Fibroblast of lung (primary cell): ENCODE data around the gene APMAP. TPM values are rescaled to one million over a fixed set of nuclear protein-coding genes. Genes with fewer than 3 reads are reported as not detected.

Experiments used
- DNase-seq, 2 donors: peaks; one replicate each; pipeline versions ENCODE4 v3.0.0 to v3.0.0-alpha.2; 2010; ENCODE audit warnings: low read depth in 2 of 2
- H2AFZ ChIP-seq: 2 replicates; pipeline ENCODE4 v1.5.1; 2012; ENCODE audit warnings: low read length, control low read depth, inconsistent platforms
- H3K27ac ChIP-seq: 2 replicates; pipeline ENCODE4 v1.5.1; 2011; ENCODE audit warnings: low read length, control low read depth; ENCODE audit not compliant: insufficient read depth
- H3K27me3 ChIP-seq: 2 replicates; pipeline ENCODE4 v1.5.1; 2011; ENCODE audit warnings: mild to moderate bottlenecking, low read length; ENCODE audit not compliant: control insufficient read depth, insufficient read depth
- H3K36me3 ChIP-seq: 2 replicates; pipeline ENCODE4 v1.5.1; 2011; ENCODE audit warnings: low read length; ENCODE audit not compliant: control insufficient read depth, insufficient read depth
- H3K4me1 ChIP-seq: 2 replicates; pipeline ENCODE4 v1.5.1; 2011; ENCODE audit warnings: low read length; ENCODE audit not compliant: control insufficient read depth, insufficient read depth; ENCODE audit errors: extremely low read depth
- H3K4me2 ChIP-seq: 2 replicates; pipeline ENCODE4 v1.5.1; 2011; ENCODE audit warnings: low read length, control low read depth; ENCODE audit not compliant: insufficient read depth; ENCODE audit errors: extremely low read depth
- H3K4me3 ChIP-seq, 4 experiments: fragments of 200-600 bp in 1 of 4; sonication (generic) in 1 of 4; replicated peaks in 1 of 4; 2 replicates each; pipeline ENCODE4 v1.5.1; 2011 to 2016; ENCODE audit warnings: low read length in 4 of 4, low read depth in 3 of 4, mild to moderate bottlenecking in 3 of 4, control low read depth in 2 of 4, inconsistent platforms in 1 of 4, mixed read lengths in 1 of 4; ENCODE audit not compliant: insufficient read depth in 1 of 4; ENCODE audit errors: control extremely low read depth in 1 of 4
- H3K79me2 ChIP-seq: 2 replicates; pipeline ENCODE4 v1.5.1; 2012; ENCODE audit warnings: mild to moderate bottlenecking, low read length, inconsistent platforms; ENCODE audit not compliant: control insufficient read depth, insufficient read depth
- H3K9ac ChIP-seq: 2 replicates; pipeline ENCODE4 v1.5.1; 2011; ENCODE audit warnings: mild to moderate bottlenecking, low read length, control low read depth; ENCODE audit not compliant: insufficient read depth
- H3K9me3 ChIP-seq: 2 replicates; pipeline ENCODE4 v1.5.1; 2012; ENCODE audit warnings: low read depth, low read length; ENCODE audit not compliant: control insufficient read depth, insufficient read depth
- H4K20me1 ChIP-seq: 2 replicates; pipeline ENCODE4 v1.5.1; 2011; ENCODE audit warnings: low read length; ENCODE audit not compliant: control insufficient read depth, insufficient read depth; ENCODE audit errors: extremely low read depth
- CTCF ChIP-seq, 2 donors: IDR thresholded peaks in 1 of 2; conservative IDR thresholded peaks in 1 of 2; 1 replicate in 1 of 2; 2 replicates in 1 of 2; pipeline ENCODE4 v1.5.1; 2011 to 2012; ENCODE audit warnings: low read length in 2 of 2, control low read depth in 1 of 2, inconsistent platforms in 1 of 2, low read depth in 1 of 2, mild to moderate bottlenecking in 1 of 2
- EZH2 ChIP-seq: IDR thresholded peaks from 2 replicates; pipeline ENCODE4 v1.5.1; 2012; ENCODE audit warnings: low read length, control low read depth, mild to moderate bottlenecking; ENCODE audit errors: missing control alignments
- polyA plus RNA-seq, 2 donors: library from polyadenylated mRNA; depleted of rRNA in 1 of 2; stranded (reverse) in 1 of 2; unstranded in 1 of 2; fragments of >200 nt; gene quantifications; 2 replicates each; pipeline ENCODE4 v1.2.1, GENCODE V29; 2011 to 2012; ENCODE audit warnings: missing spikeins in 1 of 2
- total RNA-seq: library from RNA; depleted of rRNA; stranded (reverse); fragments of >200 nt; gene quantifications from 2 replicates; pipeline ENCODE4 v1.2.1, GENCODE V29; 2014

Gene APMAP
- total and polyA plus RNA-seq, 2 donors (not counting 1 experiment from before 2014, with no cell fraction given), result 72.5 to 104 TPM

- peaks cover 3% of the 10 kb centered on the region for H3K27me3 ChIP-seq
- no peaks in the 10 kb centered on the region for H3K79me2 ChIP-seq
- H3K4me3 ChIP-seq, result no peak overlapping the region
- peaks cover 10% of the 10 kb centered on the region for H3K4me1 ChIP-seq
- H4K20me1 ChIP-seq, result no peaks in the 10 kb centered on the region
- H3K4me2 ChIP-seq, result no peak overlapping the region
- H3K36me3 ChIP-seq, result no peaks in the 10 kb centered on the region
- H3K9me3 ChIP-seq, result no peaks in the 10 kb centered on the region
- no peak overlapping the region for H3K27ac ChIP-seq
- no peak overlapping the region for H2AFZ ChIP-seq
- no peak for TF ChIP-seq EZH2
- no peak for TF ChIP-seq CTCF (conservative IDR thresholded peaks at IDR 0.05 in 1 of 2, IDR thresholded peaks at IDR 0.05 in 1 of 2; ENCODE audit: low read depth in 1 of 2, low read length in 2 of 2)
- DNase-seq, result no peak
- H3K9ac ChIP-seq, result no peak overlapping the region
Observed at GRCh38 chr20:25035921-25036320, 43.4 kb upstream of the APMAP start.

GRCh38 chr20:25033924-25034300 lies 41.4 kb upstream of the APMAP start:
- no peak for DNase-seq
- no peak overlapping the region for H3K4me2 ChIP-seq

GRCh38 chr20:25033265-25033923 lies 40.8 kb upstream of the APMAP start:
- Histone ChIP-seq H3K27ac (no peak overlapping the region), H4K20me1 (no peaks in the 10 kb centered on the region), H3K27me3 (peaks cover 3% of the 10 kb centered on the region), H3K4me3 (no peak overlapping the region), H3K36me3 (no peaks in the 10 kb centered on the region), H3K79me2 (no peaks in the 10 kb centered on the region), H3K4me2 (no peak overlapping the region), H3K9ac (no peak overlapping the region), H3K4me1 (no peaks in the 10 kb centered on the region), H2AFZ (no peak overlapping the region), H3K9me3 (no peaks in the 10 kb centered on the region)
- peak in 1 of 2 donors; percentile 2 for DNase-seq
- TF ChIP-seq EZH2 (no peak), CTCF (conservative IDR thresholded peaks at IDR 0.05 in 1 of 2, IDR thresholded peaks at IDR 0.05 in 1 of 2; ENCODE audit: low read depth in 1 of 2, low read length in 2 of 2) (no peak)

More at GRCh38 chr20:25033924-25034300, 41.4 kb upstream of the APMAP start:
- no peaks in the 10 kb centered on the region for H3K36me3 ChIP-seq
- no peak overlapping the region for H3K4me3 ChIP-seq
- H3K27ac ChIP-seq, result no peak overlapping the region
- H3K9me3 ChIP-seq, result no peaks in the 10 kb centered on the region
- no peaks in the 10 kb centered on the region for H4K20me1 ChIP-seq
- H3K79me2 ChIP-seq, result no peaks in the 10 kb centered on the region
- no peak for TF ChIP-seq CTCF (conservative IDR thresholded peaks at IDR 0.05 in 1 of 2, IDR thresholded peaks at IDR 0.05 in 1 of 2; ENCODE audit: low read depth in 1 of 2, low read length in 2 of 2)
- H3K4me1 ChIP-seq, result no peaks in the 10 kb centered on the region
- H3K9ac ChIP-seq, result no peak overlapping the region
- no peak overlapping the region for H2AFZ ChIP-seq
- peaks cover 3% of the 10 kb centered on the region for H3K27me3 ChIP-seq
